ENCODE data around the gene VIL1.

DNA sequence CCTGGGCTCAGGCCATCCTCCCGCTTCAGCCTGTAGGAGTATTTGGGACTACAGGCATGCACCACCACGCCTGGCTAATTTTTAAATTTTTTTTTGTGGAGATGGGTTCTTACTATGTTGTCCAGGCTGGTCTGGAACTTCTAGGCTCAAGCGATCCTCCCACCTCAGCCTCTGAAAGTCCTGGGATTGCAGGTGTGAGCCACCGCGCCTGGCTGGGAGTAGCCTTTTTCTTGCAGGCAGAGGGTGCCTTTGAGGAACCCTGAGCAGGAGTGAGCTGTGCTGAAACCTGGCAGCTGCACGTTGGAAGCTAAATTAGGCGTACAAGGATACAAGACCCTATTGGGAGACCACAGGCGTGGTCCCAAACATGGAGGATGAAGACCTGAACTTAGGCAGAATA lies 11.2 kb upstream of the VIL1 start:
- TF ChIP-seq, protein P1, sequence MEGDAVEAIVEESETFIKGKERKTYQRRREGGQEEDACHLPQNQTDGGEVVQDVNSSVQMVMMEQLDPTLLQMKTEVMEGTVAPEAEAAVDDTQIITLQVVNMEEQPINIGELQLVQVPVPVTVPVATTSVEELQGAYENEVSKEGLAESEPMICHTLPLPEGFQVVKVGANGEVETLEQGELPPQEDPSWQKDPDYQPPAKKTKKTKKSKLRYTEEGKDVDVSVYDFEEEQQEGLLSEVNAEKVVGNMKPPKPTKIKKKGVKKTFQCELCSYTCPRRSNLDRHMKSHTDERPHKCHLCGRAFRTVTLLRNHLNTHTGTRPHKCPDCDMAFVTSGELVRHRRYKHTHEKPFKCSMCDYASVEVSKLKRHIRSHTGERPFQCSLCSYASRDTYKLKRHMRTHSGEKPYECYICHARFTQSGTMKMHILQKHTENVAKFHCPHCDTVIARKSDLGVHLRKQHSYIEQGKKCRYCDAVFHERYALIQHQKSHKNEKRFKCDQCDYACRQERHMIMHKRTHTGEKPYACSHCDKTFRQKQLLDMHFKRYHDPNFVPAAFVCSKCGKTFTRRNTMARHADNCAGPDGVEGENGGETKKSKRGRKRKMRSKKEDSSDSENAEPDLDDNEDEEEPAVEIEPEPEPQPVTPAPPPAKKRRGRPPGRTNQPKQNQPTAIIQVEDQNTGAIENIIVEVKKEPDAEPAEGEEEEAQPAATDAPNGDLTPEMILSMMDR (IDR thresholded peaks at IDR 0.05; ENCODE audit: insufficient read depth, low read length, poor library complexity, severe bottlenecking): no peak
- no peak for TF ChIP-seq EZH2phosphoT487 (conservative IDR thresholded peaks at IDR 0.05; ENCODE audit: low read length)

All from SU-DHL-6 (cell line).